Testis (tissue), 3 donors: ENCODE results near the gene CORO1A. TPM values are rescaled to one million over a fixed set of nuclear protein-coding genes. Genes with fewer than 3 reads are reported as not detected.
"Not testable (repeated sequence)": the region's sequence is repeated elsewhere in the genome, so short reads cannot be mapped to it uniquely, and the experiment has no call there.

ENCODE experiments used
- DNase-seq: peaks from one replicate; pipeline ENCODE4 v3.0.0-alpha.2; 2019
- H3K27ac ChIP-seq, 2 donors: fragments of 200-600 bp; sonication (generic); one replicate each; pipeline ENCODE4 v1.5.1; 2019
- H3K27me3 ChIP-seq: fragments of 200-600 bp; sonication (generic); one replicate; pipeline ENCODE4 v1.5.1; 2019
- H3K36me3 ChIP-seq: fragments of 200-600 bp; sonication (generic); one replicate; pipeline ENCODE4 v1.5.1; 2017; ENCODE audit warnings: low read depth; ENCODE audit errors: missing control alignments
- H3K4me1 ChIP-seq: fragments of 200-600 bp; sonication (generic); one replicate; pipeline ENCODE4 v1.5.1; 2019
- H3K4me3 ChIP-seq, 2 donors: fragments of 200-600 bp; sonication (generic); one replicate each; pipeline ENCODE4 v1.5.1; 2017 to 2019
- H3K9me3 ChIP-seq: fragments of 200-600 bp; sonication (generic); one replicate; pipeline ENCODE4 v1.5.1; 2017
- POLR2A ChIP-seq: fragments of 450-650 bp; IDR thresholded peaks from one replicate; pipeline ENCODE4 v1.6.1; 2017; ENCODE audit warnings: antibody characterized with exemption, mild to moderate bottlenecking, moderate library complexity
- WGBS, 2 donors: methylation state at CpG; one replicate each; pipeline ENCODE4 v1.1.5; 2018; 5-methylcytosine and 5-hydroxymethylcytosine counted together
- intact Hi-C: fragments of 100-400 bp; cut with DNase I; formaldehyde crosslinking; loops from one replicate; pipeline ENCODE4 v1.15.1; 2023; ENCODE audit warnings: low total_unique reads
- polyA plus RNA-seq: library from polyadenylated mRNA; stranded (reverse); fragments of 350-450 nt; fragmentation: Illumina TruSeq; extraction: RNeasy Lipid Tissue Mini Kit (QIAGEN cat#74804); gene quantifications from one replicate; pipeline ENCODE4 v1.2.3, GENCODE V29; 2014; ENCODE audit warnings: low read depth, low replicate concordance; ENCODE audit not compliant: insufficient read depth
- total RNA-seq, 2 donors: library from RNA; depleted of rRNA; stranded (reverse); fragments of >200 nt; gene quantifications; one replicate each; pipeline ENCODE4 v1.2.3, GENCODE V29; 2016
- TF ChIP-seq, protein P1 (sequence below), 3 experiments: fragments of 450-650 bp in 2 of 3; fragments of 200-600 bp in 1 of 3; sonication (generic) in 1 of 3; IDR thresholded peaks; one replicate each; pipeline ENCODE4 v1.5.1; 2016 to 2019; ENCODE audit warnings: antibody characterized with exemption in 3 of 3, mild to moderate bottlenecking in 2 of 3, moderate library complexity in 1 of 3

Gene CORO1A
- total and polyA plus RNA-seq, 3 donors from 2014 or later: 4.4 to 19.7 (median 9.6) TPM

DNA sequence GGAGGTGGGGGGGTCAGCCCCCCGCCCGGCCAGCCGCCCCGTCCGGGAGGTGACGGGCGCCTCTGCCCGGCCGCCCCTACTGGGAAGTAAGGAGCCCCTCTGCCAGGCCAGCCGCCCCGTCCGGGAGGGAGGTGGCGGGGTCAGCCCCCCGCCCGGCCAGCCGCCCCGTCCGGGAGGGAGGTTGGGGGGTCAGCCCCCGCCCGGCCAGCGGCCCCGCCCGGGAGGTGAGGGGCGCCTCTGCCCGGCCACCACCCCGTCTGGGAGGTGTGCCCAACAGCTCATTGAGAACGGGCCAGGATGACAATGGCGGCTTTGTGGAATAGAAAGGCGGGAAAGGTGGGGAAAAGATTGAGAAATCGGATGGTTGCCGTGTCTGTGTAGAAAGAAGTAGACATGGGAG, 13.3 kb upstream of the CORO1A start:
- intact Hi-C loops: loop anchor here (10.0 kb wide), 1 partner anchor 45 kb away; the partner anchor contains the start of gene MAPK3
- no CpG with 5 or more reads among the region's 31 CpGs for WGBS, 2 donors
- not testable (repeated sequence) for H3K4me1 ChIP-seq

DNA sequence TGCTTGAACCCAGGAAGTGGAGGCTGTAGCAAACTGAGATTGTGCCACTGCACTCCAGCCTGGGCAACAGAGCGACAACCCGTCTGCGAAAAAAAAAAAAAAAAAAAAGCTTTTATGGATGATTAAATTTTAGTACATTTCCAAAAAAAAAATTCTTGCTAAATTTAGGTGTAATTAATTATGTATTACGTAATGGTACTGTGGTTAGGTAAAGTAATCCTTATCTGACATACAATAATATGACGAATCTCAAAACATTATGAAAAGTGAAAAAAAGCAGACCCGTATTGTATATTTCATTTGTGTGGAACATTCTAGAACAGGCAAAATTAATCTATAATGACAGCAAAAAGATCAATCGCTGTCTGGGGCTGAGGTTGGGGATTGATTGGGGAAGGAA, 10.3 kb upstream of the CORO1A start:
- WGBS, 2 donors: 84 to 85% methylated on average over 7 of the region's 7 CpGs
- H3K36me3 ChIP-seq: no peaks in the 10 kb centered on the region
- no peaks in the 10 kb centered on the region for H3K9me3 ChIP-seq
- no peak overlapping the region for H3K4me3 ChIP-seq
- no peaks in the 10 kb centered on the region for H3K27me3 ChIP-seq
- no peaks in the 10 kb centered on the region for H3K4me1 ChIP-seq
- no peak overlapping the region for H3K27ac ChIP-seq
- intact Hi-C loops: loop anchor here (10.0 kb wide), 1 partner anchor 48 kb away; the partner anchor contains the start of gene MAPK3
- TF ChIP-seq, protein P1, sequence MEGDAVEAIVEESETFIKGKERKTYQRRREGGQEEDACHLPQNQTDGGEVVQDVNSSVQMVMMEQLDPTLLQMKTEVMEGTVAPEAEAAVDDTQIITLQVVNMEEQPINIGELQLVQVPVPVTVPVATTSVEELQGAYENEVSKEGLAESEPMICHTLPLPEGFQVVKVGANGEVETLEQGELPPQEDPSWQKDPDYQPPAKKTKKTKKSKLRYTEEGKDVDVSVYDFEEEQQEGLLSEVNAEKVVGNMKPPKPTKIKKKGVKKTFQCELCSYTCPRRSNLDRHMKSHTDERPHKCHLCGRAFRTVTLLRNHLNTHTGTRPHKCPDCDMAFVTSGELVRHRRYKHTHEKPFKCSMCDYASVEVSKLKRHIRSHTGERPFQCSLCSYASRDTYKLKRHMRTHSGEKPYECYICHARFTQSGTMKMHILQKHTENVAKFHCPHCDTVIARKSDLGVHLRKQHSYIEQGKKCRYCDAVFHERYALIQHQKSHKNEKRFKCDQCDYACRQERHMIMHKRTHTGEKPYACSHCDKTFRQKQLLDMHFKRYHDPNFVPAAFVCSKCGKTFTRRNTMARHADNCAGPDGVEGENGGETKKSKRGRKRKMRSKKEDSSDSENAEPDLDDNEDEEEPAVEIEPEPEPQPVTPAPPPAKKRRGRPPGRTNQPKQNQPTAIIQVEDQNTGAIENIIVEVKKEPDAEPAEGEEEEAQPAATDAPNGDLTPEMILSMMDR (IDR thresholded peaks at IDR 0.05): no peak
- TF ChIP-seq POLR2A: no peak
- no peak for DNase-seq

More for the DNA sequence above, 13.3 kb upstream of the CORO1A start:
- H3K27ac ChIP-seq, H3K4me3 ChIP-seq, H3K27me3 ChIP-seq, H3K9me3 ChIP-seq, H3K36me3 ChIP-seq, DNase-seq: not testable (repeated sequence)

DNA sequence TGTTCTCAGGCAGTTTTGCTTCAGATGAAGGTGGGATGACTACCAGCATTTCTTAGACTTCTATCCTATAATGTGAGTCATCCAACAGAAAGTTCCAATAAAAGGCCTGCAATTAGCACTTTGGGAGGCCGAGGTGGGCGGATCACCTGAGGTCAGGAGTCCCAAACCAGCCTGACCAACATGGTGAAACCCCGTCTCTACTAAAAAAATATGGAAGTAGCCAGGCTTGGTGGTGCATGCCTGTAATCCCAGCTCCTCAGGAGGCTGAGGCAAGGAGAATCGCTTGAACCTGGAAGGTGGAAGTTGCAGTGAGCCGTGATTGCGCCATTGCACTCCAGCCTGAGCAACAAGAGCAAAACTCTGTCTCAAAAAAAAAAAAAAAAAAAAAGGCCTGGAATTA, 6.5 kb upstream of the CORO1A start:
- H3K4me1 ChIP-seq, DNase-seq, H3K36me3 ChIP-seq, H3K4me3 ChIP-seq, H3K9me3 ChIP-seq, H3K27ac ChIP-seq, H3K27me3 ChIP-seq: not testable (repeated sequence)
- intact Hi-C loops: loop anchor here (10.0 kb wide), 1 partner anchor 52 kb away; the partner anchor contains the start of gene MAPK3
- 81 to 95% methylated on average over 6 of the region's 6 CpGs for WGBS, 2 donors

DNA sequence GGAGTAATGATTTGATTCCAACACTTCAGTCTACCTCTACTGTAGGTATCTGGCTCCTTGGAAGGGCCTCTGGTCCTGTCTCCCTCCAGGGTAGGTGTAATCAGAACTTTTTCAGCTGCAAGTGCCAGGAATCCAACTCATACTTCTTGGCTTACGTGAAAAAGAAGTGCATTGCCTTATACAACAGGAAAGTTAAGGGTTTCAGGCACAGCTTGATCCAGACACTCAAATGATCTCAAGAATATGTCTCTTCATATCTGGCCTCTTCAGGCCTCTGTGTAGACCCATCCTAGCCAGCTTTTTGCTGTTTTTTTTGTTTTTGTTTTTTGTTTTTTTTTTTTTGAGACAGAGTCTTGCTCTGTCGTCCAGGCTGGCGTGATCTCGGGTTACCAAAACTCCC, 4.2 kb upstream of the CORO1A start:
- no peak overlapping the region for H3K4me3 ChIP-seq
- WGBS, 2 donors: 92% methylated on average over 4 of the region's 4 CpGs
- intact Hi-C loops: loop anchor here (10.0 kb wide), 1 partner anchor 54 kb away; the partner anchor contains the start of gene MAPK3
- TF ChIP-seq, protein P1 (IDR thresholded peaks at IDR 0.05): no peak
- no peak for TF ChIP-seq POLR2A
- no peaks in the 10 kb centered on the region for H3K4me1 ChIP-seq
- DNase-seq: no peak
- H3K36me3 ChIP-seq: no peaks in the 10 kb centered on the region
- H3K27me3 ChIP-seq: no peaks in the 10 kb centered on the region
- H3K27ac ChIP-seq: no peak overlapping the region
- no peaks in the 10 kb centered on the region for H3K9me3 ChIP-seq

DNA sequence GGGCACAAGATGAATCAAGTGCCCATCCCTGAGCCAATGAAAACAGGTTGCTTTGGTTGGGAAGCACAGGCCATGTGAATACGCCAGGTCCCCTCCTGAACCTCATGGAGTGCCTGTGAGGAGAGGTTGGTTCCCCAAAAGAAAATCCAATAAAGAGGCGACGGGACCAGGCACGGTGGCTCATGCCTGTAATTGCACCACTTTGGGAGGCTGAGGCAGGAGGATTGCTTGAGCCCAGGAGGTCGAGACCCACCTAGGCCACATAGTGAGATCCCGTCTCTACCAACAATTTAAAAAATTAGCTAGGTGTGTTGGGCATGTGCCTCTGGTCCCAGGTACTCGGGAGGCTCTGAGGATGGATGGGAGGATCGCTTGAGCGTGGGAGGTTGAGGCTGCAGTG, 3.5 kb upstream of the CORO1A start:
- WGBS, 2 donors: 89 to 94% methylated on average over 9 of the region's 9 CpGs
- no peak for DNase-seq
- no peaks in the 10 kb centered on the region for H3K27me3 ChIP-seq
- H3K4me3 ChIP-seq: no peak overlapping the region
- no peak overlapping the region for H3K27ac ChIP-seq
- H3K9me3 ChIP-seq: no peaks in the 10 kb centered on the region
- TF ChIP-seq, protein P1 (IDR thresholded peaks at IDR 0.05): no peak
- no peak for TF ChIP-seq POLR2A
- intact Hi-C loops: loop anchor here (10.0 kb wide), 1 partner anchor 55 kb away; the partner anchor contains the start of gene MAPK3
- H3K4me1 ChIP-seq: no peaks in the 10 kb centered on the region
- H3K36me3 ChIP-seq: no peaks in the 10 kb centered on the region

DNA sequence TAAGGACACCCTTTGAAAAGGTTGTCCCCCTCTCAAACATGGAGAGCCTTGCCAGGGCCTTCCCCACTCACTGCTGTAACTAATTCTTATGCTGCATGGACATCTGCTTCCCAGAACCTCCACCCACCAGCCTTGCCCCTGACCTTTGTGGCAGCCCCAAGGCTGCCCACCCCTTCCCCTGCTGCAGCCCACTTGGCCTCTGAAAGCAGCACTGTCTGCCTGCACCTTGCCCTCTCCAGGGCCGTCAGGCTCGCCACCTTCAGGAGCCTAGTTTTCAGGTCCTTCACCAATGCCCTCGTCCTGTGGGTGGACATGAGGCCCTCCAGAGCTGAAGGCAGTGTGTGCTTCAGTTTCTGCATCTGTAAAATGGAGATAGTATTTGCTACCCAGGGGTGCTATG, 2.7 kb upstream of the CORO1A start:
- Histone ChIP-seq H3K9me3 (no peaks in the 10 kb centered on the region), H3K27ac (no peak overlapping the region), H3K4me1 (no peaks in the 10 kb centered on the region), H3K36me3 (no peaks in the 10 kb centered on the region), H3K4me3 (no peak overlapping the region), H3K27me3 (no peaks in the 10 kb centered on the region)
- DNase-seq: no peak
- WGBS, 2 donors: 89% methylated on average over 3 of the region's 3 CpGs
- no peak for TF ChIP-seq POLR2A
- TF ChIP-seq, protein P1 (IDR thresholded peaks at IDR 0.05): no peak
- intact Hi-C loops: no loop called here
